Ovary (tissue), 9 donors: Measurements from ENCODE around the gene CACNG7. TPM values are rescaled to one million over a fixed set of nuclear protein-coding genes. Genes with fewer than 3 reads are reported as not detected.

Experiments used
- DNase-seq, 5 donors: peaks; one replicate each; pipeline ENCODE4 v3.0.0-alpha.2; 2019 to 2020
- H3K27ac ChIP-seq, 2 donors: fragments of 200-600 bp; one replicate each; pipeline versions ENCODE4 v1.5.1 to v1.8.0; 2019 to 2022
- H3K27me3 ChIP-seq: fragments of 200-600 bp; one replicate; pipeline ENCODE4 v1.8.0; 2022
- H3K36me3 ChIP-seq: fragments of 200-600 bp; sonication (generic); one replicate; pipeline ENCODE4 v1.5.1; 2019
- H3K4me1 ChIP-seq: one replicate; pipeline ENCODE4 v1.8.1; 2013; ENCODE audit warnings: mild to moderate bottlenecking, moderate library complexity; ENCODE audit not compliant: insufficient read depth
- H3K4me3 ChIP-seq: fragments of 200-600 bp; sonication (generic); one replicate; pipeline ENCODE4 v1.5.1; 2017
- H3K9me3 ChIP-seq, 2 donors: fragments of 200-600 bp in 1 of 2; sonication (generic) in 1 of 2; one replicate each; pipeline versions ENCODE4 v1.5.1 to v1.8.1; 2013 to 2019; ENCODE audit warnings: mild to moderate bottlenecking in 1 of 2, moderate library complexity in 1 of 2
- EP300 ChIP-seq: sonication (generic); formaldehyde crosslinking; IDR thresholded peaks from one replicate; pipeline ENCODE4 v1.6.1; 2017; ENCODE audit warnings: antibody characterized with exemption
- POLR2A ChIP-seq: fragments of 450-650 bp; IDR thresholded peaks from one replicate; pipeline ENCODE4 v1.6.1; 2017; ENCODE audit warnings: antibody characterized with exemption, mild to moderate bottlenecking, moderate library complexity
- WGBS, 3 donors: extraction: QIAGEN DNeasy Blood & Tissue Kit in 1 of 3; methylation state at CpG; one replicate each; pipeline versions ENCODE4 v1.1.5 to v1.1.7; 2013 to 2017; 5-methylcytosine and 5-hydroxymethylcytosine counted together
- intact Hi-C, 4 donors: fragments of 100-400 bp; cut with DNase I; formaldehyde crosslinking; loops; one replicate each; pipeline versions ENCODE4 v1.11.0 to v1.15.1; 2022 to 2023
- polyA plus RNA-seq, 2 donors: library from polyadenylated mRNA; stranded (reverse); fragments of 200-250 nt in 1 of 2; fragments of 350-450 nt in 1 of 2; fragmentation: Illumina TruSeq in 1 of 2; extraction: RNeasy Lipid Tissue Mini Kit (QIAGEN cat#74804) in 1 of 2; gene quantifications; one replicate each; pipeline ENCODE4 v1.2.3, GENCODE V29; 2013 to 2014
- total RNA-seq, 7 donors: library from RNA; depleted of rRNA in 2 of 7; stranded (reverse); fragments of >200 nt in 2 of 7; fragmentation: NEBNext Ultra II Directional in 3 of 7; extraction: Animal tissue kit (Norgen Biotek cat#: 25700) in 3 of 7; gene quantifications; one replicate each; pipeline versions ENCODE4 v1.1.0 to v1.2.4, GENCODE V29; 2016 to 2023
- TF ChIP-seq, protein P1 (sequence below), 3 donors: fragments of 450-650 bp in 2 of 3; fragments of 200-600 bp in 1 of 3; IDR thresholded peaks; one replicate each; pipeline versions ENCODE4 v1.5.1 to v1.8.0; 2016 to 2022; ENCODE audit warnings: antibody characterized with exemption in 3 of 3, mild to moderate bottlenecking in 1 of 3
- donor health status: DM: no; HTN: no; CAD: no; lungs with moderate emphysema.
- donor health status: DM: no; HTN: no; CAD: no.
- donor health status: Bipolar disorder and iron deficiency.
- donor health status: DM: yes; HTN: yes; CAD: no.
- donor health status: DM: no; HTN: no; CAD: no.
- donor health status: DM: yes; HTN: yes; CAD: no.

CACNG7 gene
- total and polyA plus RNA-seq, 9 donors: 0.02 TPM; not detected in 8

GRCh38 chr19:53961523-53962356 is 52.7 kb downstream of the CACNG7 start:
- 1 to 2% (median 2%) methylated on average over 32 of the region's 32 CpGs for WGBS, 3 donors
- intact Hi-C loops: no loop called here
- H3K27me3 ChIP-seq: no peaks in the 10 kb centered on the region

GRCh38 chr19:53962887-53963431 is 53.9 kb downstream of the CACNG7 start, which contains the start of gene CACNG8:
Gene CACNG8, plus strand, starts transcription at chr19:53962937.
- WGBS, 3 donors: 2% methylated on average over 27 to 55 of the region's 55 CpGs
- no peaks in the 10 kb centered on the region for H3K27me3 ChIP-seq
- no peaks in the 10 kb centered on the region for H3K36me3 ChIP-seq
- DNase-seq: no peak
- H3K4me3 ChIP-seq: no peak within 1 kb of the TSS
- H3K27ac ChIP-seq: no peak within 1 kb of the TSS
- H3K9me3 ChIP-seq: no peaks in the 10 kb centered on the region
- intact Hi-C loops: no loop called here
- TF ChIP-seq EP300 (no peak), POLR2A (no peak)
- TF ChIP-seq, protein P1, sequence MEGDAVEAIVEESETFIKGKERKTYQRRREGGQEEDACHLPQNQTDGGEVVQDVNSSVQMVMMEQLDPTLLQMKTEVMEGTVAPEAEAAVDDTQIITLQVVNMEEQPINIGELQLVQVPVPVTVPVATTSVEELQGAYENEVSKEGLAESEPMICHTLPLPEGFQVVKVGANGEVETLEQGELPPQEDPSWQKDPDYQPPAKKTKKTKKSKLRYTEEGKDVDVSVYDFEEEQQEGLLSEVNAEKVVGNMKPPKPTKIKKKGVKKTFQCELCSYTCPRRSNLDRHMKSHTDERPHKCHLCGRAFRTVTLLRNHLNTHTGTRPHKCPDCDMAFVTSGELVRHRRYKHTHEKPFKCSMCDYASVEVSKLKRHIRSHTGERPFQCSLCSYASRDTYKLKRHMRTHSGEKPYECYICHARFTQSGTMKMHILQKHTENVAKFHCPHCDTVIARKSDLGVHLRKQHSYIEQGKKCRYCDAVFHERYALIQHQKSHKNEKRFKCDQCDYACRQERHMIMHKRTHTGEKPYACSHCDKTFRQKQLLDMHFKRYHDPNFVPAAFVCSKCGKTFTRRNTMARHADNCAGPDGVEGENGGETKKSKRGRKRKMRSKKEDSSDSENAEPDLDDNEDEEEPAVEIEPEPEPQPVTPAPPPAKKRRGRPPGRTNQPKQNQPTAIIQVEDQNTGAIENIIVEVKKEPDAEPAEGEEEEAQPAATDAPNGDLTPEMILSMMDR (IDR thresholded peaks at IDR 0.05): no peak
- no peaks in the 10 kb centered on the region for H3K4me1 ChIP-seq

More at GRCh38 chr19:53961523-53962356, 52.7 kb downstream of the CACNG7 start:
- Histone ChIP-seq H3K27ac (no peak overlapping the region), H3K4me1 (no peaks in the 10 kb centered on the region), H3K9me3 (no peaks in the 10 kb centered on the region), H3K36me3 (no peaks in the 10 kb centered on the region), H3K4me3 (no peak overlapping the region)
- no peak for DNase-seq
- TF ChIP-seq, protein P1 (IDR thresholded peaks at IDR 0.05): no peak
- TF ChIP-seq POLR2A: no peak
- no peak for TF ChIP-seq EP300

- Histone ChIP-seq H3K4me1 (no peaks in the 10 kb centered on the region), H3K36me3 (no peaks in the 10 kb centered on the region), H3K27ac (no peak overlapping the region), H3K27me3 (no peaks in the 10 kb centered on the region), H3K4me3 (no peak overlapping the region), H3K9me3 (no peaks in the 10 kb centered on the region)
- TF ChIP-seq, protein P1 (IDR thresholded peaks at IDR 0.05): no peak
- no peak for TF ChIP-seq EP300
- intact Hi-C loops: no loop called here
- 20 to 29% (median 24%) methylated on average over 11 of the region's 11 CpGs for WGBS, 3 donors
- no peak for DNase-seq
These were observed 56.0 kb downstream of the CACNG7 start for GRCh38 chr19:53965091-53965490.

DNA sequence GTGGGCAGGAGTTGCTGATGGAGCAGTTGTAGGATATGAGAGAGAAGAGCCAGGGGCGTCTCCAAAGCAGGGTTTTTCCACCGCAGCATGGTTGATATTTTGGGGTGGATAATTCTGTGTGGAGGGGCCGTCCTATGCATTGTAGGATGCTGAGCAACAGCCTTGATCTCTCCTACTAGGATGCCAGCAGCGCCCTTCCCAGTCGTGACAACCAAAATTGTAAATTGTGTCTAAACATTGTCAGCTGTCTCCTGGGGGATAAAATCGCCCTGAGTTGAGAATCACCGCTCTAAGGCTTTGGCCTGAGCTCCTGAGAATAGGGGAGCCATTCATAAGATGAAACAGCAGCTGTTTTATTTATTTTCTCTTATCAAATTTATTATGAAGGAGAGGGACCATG is 57.9 kb downstream of the CACNG7 start:
- intact Hi-C loops: no loop called here
- Histone ChIP-seq H3K4me1 (no peaks in the 10 kb centered on the region), H3K36me3 (no peaks in the 10 kb centered on the region), H3K27me3 (no peaks in the 10 kb centered on the region), H3K27ac (no peak overlapping the region), H3K4me3 (no peak overlapping the region), H3K9me3 (no peaks in the 10 kb centered on the region)
- DNase-seq: no peak
- TF ChIP-seq, protein P1 (IDR thresholded peaks at IDR 0.05): no peak
- TF ChIP-seq POLR2A (no peak), EP300 (no peak)
- 36 to 44% (median 42%) methylated on average over 7 of the region's 7 CpGs for WGBS, 3 donors
